Measurements from ENCODE around the gene GLI2.

- TF ChIP-seq CTCF (conservative IDR thresholded peaks at IDR 0.05; ENCODE audit: low read depth, low read length) (no peak), EZH2 (IDR thresholded peaks at IDR 0.05; ENCODE audit: low read length, unreplicated experiment) (no peak), EZH2phosphoT487 (IDR thresholded peaks at IDR 0.05; ENCODE audit: borderline replicate concordance, low read length) (no peak)
These were observed 35.6 kb downstream of the GLI2 start for GRCh38 chr2:120771111-120771780.

Measured in PC-3 (cell line).